Astrocyte (in vitro differentiated cells and primary cell): ENCODE data around the gene TOP2A.

Experiments
- EZH2 ChIP-seq: IDR thresholded peaks from 2 replicates; pipeline ENCODE4 v1.6.1; 2012; ENCODE audit warnings: mild to moderate bottlenecking, low read length, inconsistent platforms; ENCODE audit not compliant: insufficient read depth
- TF ChIP-seq, protein P1 (sequence below): IDR thresholded peaks from 2 replicates; pipeline ENCODE4 v1.5.1; 2011; ENCODE audit warnings: low read depth, mild to moderate bottlenecking, inconsistent platforms, low read length, moderate library complexity; ENCODE audit not compliant: insufficient read depth

- TF ChIP-seq, protein P1, sequence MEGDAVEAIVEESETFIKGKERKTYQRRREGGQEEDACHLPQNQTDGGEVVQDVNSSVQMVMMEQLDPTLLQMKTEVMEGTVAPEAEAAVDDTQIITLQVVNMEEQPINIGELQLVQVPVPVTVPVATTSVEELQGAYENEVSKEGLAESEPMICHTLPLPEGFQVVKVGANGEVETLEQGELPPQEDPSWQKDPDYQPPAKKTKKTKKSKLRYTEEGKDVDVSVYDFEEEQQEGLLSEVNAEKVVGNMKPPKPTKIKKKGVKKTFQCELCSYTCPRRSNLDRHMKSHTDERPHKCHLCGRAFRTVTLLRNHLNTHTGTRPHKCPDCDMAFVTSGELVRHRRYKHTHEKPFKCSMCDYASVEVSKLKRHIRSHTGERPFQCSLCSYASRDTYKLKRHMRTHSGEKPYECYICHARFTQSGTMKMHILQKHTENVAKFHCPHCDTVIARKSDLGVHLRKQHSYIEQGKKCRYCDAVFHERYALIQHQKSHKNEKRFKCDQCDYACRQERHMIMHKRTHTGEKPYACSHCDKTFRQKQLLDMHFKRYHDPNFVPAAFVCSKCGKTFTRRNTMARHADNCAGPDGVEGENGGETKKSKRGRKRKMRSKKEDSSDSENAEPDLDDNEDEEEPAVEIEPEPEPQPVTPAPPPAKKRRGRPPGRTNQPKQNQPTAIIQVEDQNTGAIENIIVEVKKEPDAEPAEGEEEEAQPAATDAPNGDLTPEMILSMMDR = no peak
- TF ChIP-seq EZH2 = no peak
Measured at GRCh38 chr17:40419559-40420331, 2.0 kb upstream of the TOP2A start.
